Activated naive CD8-positive, alpha-beta T cell treated with anti-CD3 and anti-CD28 coated beads, Interleukin-2, amount 10 ng/mL, durations not matched to agents 7 days and 5 days (primary cell): ENCODE results near the gene TRIM2. TPM values are rescaled to one million over a fixed set of nuclear protein-coding genes. Genes with fewer than 3 reads are reported as not detected.

Experiments
- ATAC-seq: fragments of 150-1000 bp; cut with Tn5 transposase; one replicate; pipeline ENCODE4 v1.10.0; 2021; ENCODE audit warnings: low read depth, moderate library complexity
- POLR2A ChIA-PET: fragments of 350-600 bp; sonication (Branson Sonifier 250); formaldehyde crosslinking; loops from one replicate; lab custom pipeline; 2021; ENCODE audit warnings: antibody characterized with exemption; lab: Charles Lee
- DNase-seq: peaks from one replicate; pipeline ENCODE4 v3.0.0; 2021
- H3K27ac Mint-ChIP-seq: one replicate; pipeline ENCODE4 v1.8.0; 2022; ENCODE audit warnings: mild to moderate bottlenecking, mixed read lengths
- H3K27me3 Mint-ChIP-seq: one replicate; pipeline ENCODE4 v1.8.0; 2022; ENCODE audit warnings: mild to moderate bottlenecking, moderate library complexity, mixed read lengths
- H3K36me3 Mint-ChIP-seq: one replicate; pipeline ENCODE4 v1.8.0; 2021; ENCODE audit warnings: mild to moderate bottlenecking, mixed read lengths
- H3K4me1 Mint-ChIP-seq: one replicate; pipeline ENCODE4 v1.8.0; 2021; ENCODE audit warnings: mixed read lengths
- H3K4me3 Mint-ChIP-seq: one replicate; pipeline ENCODE4 v1.8.0; 2022; ENCODE audit warnings: mild to moderate bottlenecking, moderate library complexity, mixed read lengths
- H3K9me3 Mint-ChIP-seq: one replicate; pipeline ENCODE4 v1.8.0; 2021; ENCODE audit warnings: mixed read lengths
- total RNA-seq, 2 experiments: library from RNA; stranded (reverse); gene quantifications; one replicate each; pipeline ENCODE4 v1.2.3, GENCODE V29; 2021

The TRIM2 gene
- total RNA-seq, 2 experiments from 2014 or later: 0.62 to 0.75 TPM

DNA sequence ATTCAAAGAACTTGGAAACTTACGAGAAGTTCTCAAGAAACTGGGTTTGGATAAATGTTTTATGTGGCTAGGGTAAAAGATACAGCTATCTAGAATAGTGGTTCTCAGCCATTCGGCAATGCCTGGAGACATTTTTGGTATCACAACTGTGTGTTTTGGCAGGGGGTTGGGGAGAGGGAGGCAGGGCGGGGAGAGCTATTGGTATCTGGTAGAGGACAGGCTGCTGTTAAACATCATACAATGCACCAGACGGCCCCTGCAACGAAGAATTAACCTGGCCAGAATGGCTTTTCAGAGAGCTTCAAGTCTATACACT is 89.5 kb downstream of the TRIM2 start:
- ATAC-seq: no peak
- Mint-ChIP-seq H3K27ac (no peak overlapping the region), H3K27me3 (peaks cover 8% of the 10 kb centered on the region), H3K9me3 (no peaks in the 10 kb centered on the region), H3K4me1 (no peaks in the 10 kb centered on the region), H3K36me3 (peaks cover 1% of the 10 kb centered on the region), H3K4me3 (no peak overlapping the region)
- no peak for DNase-seq
- POLR2A ChIA-PET: no interaction called here

DNA sequence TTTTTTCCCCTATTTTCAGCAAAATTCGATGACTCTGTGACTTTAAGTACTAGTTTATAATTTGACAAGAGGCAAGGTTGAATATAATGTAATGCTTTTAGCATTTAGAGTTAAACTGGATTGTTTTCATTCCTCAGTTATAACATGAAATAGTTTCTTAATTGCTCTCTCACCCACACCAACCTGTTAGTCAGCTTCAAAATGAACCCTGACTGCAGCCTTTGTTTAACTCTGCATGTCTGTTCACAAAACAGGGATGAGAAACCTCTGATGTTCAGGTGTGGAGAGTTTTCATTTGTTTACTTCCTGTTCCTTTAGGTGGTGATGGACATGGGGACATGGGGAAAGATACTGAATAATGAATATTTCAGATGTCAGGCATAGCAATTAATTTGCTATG is 90.4 kb downstream of the TRIM2 start:
- peaks cover 4% of the 10 kb centered on the region for H3K9me3 Mint-ChIP-seq
- POLR2A ChIA-PET: no interaction called here
- H3K4me1 Mint-ChIP-seq: no peaks in the 10 kb centered on the region
- no peak overlapping the region for H3K4me3 Mint-ChIP-seq
- DNase-seq (no peak), ATAC-seq (no peak)
- H3K27ac Mint-ChIP-seq: no peak overlapping the region
- H3K27me3 Mint-ChIP-seq: peaks cover 8% of the 10 kb centered on the region
- peaks cover 4% of the 10 kb centered on the region for H3K36me3 Mint-ChIP-seq

DNA sequence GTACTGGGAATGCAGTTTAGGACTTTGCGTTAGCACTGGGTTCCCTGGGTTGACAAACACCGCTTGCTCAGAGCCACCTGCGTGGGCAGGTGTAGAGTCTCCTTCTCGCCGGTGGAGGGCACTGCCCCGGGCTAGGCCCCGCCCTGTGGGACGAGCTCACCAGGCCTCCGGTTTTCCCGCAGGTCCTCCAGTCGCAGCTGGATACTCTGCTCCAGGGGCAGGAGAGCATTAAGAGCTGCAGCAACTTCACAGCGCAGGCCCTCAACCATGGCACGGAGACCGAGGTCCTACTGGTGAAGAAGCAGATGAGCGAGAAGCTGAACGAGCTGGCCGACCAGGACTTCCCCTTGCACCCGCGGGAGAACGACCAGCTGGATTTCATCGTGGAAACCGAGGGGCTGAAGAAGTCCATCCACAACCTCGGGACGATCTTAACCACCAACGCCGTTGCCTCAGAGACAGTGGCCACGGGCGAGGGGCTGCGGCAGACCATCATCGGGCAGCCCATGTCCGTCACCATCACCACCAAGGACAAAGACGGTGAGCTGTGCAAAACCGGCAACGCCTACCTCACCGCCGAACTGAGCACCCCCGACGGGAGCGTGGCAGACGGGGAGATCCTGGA is 91.0 kb downstream of the TRIM2 start:
- no peaks in the 10 kb centered on the region for H3K4me1 Mint-ChIP-seq
- no peak for DNase-seq
- no peak overlapping the region for H3K4me3 Mint-ChIP-seq
- H3K36me3 Mint-ChIP-seq: peaks cover 6% of the 10 kb centered on the region
- peaks cover 8% of the 10 kb centered on the region for H3K27me3 Mint-ChIP-seq
- POLR2A ChIA-PET: no interaction called here
- peaks cover 8% of the 10 kb centered on the region for H3K9me3 Mint-ChIP-seq
- ATAC-seq: no peak
- no peak overlapping the region for H3K27ac Mint-ChIP-seq

DNA sequence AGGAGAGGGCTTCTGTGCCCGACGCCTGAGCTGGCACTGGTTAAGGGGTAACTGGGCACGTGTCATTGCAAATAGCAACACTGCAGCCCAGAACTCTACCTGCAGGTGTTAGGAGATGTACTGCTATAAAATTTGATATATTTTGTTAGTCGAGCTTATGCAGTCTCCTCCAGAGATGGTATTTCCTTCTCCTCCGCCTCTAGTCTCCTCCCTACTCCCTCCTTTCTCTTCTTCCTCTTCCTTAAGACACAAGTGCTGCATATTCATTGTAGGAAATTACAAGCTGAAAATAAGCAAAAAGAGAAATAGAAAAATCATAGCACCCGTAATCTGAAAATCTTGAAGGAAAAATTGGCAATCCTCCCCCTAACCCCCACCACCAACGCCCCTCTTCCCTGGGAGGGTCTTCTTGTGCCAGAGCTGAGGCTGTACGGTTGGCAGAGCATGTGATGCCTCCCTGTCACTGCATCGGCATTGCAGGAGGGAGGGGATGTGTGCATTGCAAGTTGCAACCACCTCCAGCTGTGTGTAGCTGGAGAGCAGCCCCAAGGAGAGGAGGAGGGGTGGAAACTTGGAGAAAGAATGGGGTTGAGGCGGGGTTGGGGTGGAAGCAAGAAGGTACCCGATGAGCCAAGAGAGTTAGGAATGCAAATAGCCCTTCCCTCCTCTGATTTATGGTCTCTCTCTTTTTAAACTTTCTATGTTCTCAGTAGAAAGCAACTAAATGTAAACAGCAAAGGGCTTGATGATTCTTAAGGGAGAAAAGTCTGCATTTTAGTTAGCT is 92.0 kb downstream of the TRIM2 start:
- Mint-ChIP-seq H3K27me3 (peaks cover 6% of the 10 kb centered on the region), H3K4me3 (no peak overlapping the region), H3K36me3 (peaks cover 6% of the 10 kb centered on the region), H3K27ac (no peak overlapping the region), H3K9me3 (peaks cover 9% of the 10 kb centered on the region), H3K4me1 (no peaks in the 10 kb centered on the region)
- DNase-seq (no peak), ATAC-seq (no peak)
- POLR2A ChIA-PET: no interaction called here

DNA sequence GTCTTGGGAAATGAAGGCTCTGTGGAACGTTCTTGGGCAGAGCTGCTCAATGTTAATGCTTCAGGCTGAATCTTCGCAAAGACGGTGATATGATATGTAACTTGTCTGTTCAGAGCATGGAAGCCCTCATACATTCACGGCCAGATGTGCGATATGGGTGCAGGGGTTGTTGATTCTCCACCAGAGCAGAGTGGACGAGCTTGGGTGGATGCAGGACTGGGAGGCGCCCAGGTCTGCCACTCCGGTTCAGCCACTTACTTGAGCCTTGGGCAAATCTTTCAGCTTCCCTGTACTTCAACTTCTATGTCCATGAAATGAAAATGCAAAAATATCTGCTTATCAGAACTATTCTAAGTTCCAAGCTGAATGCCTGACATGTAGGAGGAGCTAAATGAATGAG is 92.9 kb downstream of the TRIM2 start:
- Mint-ChIP-seq H3K27ac (no peak overlapping the region), H3K27me3 (peaks cover 6% of the 10 kb centered on the region), H3K9me3 (peaks cover 12% of the 10 kb centered on the region), H3K4me1 (no peaks in the 10 kb centered on the region), H3K36me3 (peaks cover 6% of the 10 kb centered on the region), H3K4me3 (no peak overlapping the region)
- POLR2A ChIA-PET: no interaction called here
- DNase-seq: no peak
- no peak for ATAC-seq

DNA sequence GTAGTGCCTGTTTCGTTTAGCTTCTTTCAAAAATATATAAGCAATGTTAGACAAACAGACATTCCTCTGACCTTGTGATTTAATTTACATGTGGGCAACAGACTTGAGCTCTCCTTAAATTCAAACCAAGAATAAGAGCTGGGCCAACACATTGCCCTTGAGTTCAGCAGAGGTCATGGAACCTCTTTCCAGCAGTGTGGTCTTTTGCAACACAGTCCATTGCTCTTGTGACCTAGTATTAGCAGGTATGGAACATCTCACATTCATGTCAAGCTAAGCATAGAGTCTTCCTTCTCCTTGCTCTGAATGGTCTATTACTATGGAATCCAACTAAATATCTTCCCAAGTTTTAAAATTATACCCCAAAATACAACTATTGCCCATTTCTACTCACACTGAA is 106.5 kb downstream of the TRIM2 start:
- Mint-ChIP-seq H3K27me3 (peaks cover 3% of the 10 kb centered on the region), H3K9me3 (peaks cover 4% of the 10 kb centered on the region), H3K4me1 (no peaks in the 10 kb centered on the region), H3K36me3 (no peaks in the 10 kb centered on the region), H3K4me3 (no peak overlapping the region), H3K27ac (no peak overlapping the region)
- DNase-seq: no peak
- ATAC-seq: no peak
- POLR2A ChIA-PET: no interaction called here

DNA sequence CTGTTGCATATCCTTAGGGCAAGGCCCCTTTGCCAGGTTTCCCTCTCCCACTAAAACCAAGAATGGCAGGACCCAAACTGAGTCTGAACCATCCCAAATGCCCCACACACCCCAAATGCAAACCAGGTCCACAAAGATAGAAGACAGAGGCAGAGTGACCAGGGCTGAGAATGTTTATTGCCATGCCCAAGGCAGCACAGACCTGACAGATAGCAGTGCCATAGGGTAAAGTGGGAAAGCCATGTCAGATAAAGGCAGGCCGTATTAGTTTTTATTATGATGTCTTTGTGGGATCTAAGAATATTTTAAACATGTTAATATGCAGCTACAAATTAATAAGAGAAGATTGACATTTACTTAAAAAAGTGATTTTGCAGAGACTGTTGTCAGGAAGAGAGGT is 110.7 kb downstream of the TRIM2 start:
- Mint-ChIP-seq H3K4me1 (no peaks in the 10 kb centered on the region), H3K36me3 (no peaks in the 10 kb centered on the region), H3K27ac (no peak overlapping the region), H3K4me3 (no peak overlapping the region), H3K9me3 (peaks cover 3% of the 10 kb centered on the region), H3K27me3 (peaks cover 6% of the 10 kb centered on the region)
- ATAC-seq (no peak), DNase-seq (no peak)
- POLR2A ChIA-PET: no interaction called here

DNA sequence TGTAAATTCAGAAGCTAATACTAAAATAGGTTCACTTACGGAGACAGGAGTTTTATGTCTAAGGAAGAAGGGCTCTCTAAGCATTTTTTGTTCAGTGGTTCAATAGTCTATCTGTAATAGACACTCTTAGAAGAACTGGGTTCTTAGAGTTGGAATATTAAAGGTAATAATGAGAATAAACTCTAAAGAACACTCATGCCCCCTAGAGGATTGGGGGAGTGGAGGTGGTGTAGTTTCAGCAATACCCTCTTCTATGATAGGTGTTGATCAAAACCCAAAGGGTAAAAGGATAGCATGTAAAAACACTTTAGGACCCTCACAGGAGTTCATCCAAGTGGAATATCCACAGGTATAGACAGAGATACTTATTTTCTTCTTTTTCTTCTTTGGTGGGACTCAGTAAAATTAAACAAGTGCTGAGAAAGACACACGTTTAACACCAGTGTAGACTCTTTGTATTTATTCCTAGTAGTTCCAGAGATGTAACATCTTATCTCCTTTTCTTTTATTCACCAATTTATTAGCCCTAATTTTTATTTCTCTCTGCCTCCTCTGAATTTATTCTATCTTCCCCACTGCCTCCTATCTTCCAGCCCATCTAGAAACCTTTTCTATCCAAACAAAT is 114.6 kb downstream of the TRIM2 start:
- ATAC-seq (no peak), DNase-seq (no peak)
- Mint-ChIP-seq H3K9me3 (no peaks in the 10 kb centered on the region), H3K27ac (no peak overlapping the region), H3K27me3 (peaks cover 15% of the 10 kb centered on the region), H3K36me3 (no peaks in the 10 kb centered on the region), H3K4me1 (no peaks in the 10 kb centered on the region), H3K4me3 (no peak overlapping the region)
- POLR2A ChIA-PET: no interaction called here

DNA sequence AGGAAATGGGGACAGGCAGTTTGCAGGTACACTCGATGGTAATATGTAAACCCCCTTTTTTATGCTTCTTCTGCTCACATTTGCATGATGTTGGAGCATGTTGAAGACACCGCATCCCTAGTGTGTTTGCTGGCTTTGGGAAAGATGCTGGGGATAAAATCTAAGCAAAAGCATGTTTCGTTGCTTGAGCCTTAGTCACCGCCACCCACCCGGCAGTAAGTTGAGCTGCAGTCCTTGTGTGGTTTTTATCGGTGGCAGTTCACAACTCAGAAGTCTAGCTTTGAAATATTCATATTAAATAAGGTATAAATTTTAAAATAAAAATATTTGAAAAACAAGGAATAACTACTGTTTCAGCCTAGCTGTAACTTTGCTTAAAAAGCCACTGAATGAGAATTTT is 118.5 kb downstream of the TRIM2 start:
- POLR2A ChIA-PET: no interaction called here
- no peaks in the 10 kb centered on the region for H3K4me1 Mint-ChIP-seq
- ATAC-seq: no peak
- no peak overlapping the region for H3K27ac Mint-ChIP-seq
- no peaks in the 10 kb centered on the region for H3K36me3 Mint-ChIP-seq
- no peak overlapping the region for H3K4me3 Mint-ChIP-seq
- H3K9me3 Mint-ChIP-seq: no peaks in the 10 kb centered on the region
- no peak for DNase-seq
- peaks cover 24% of the 10 kb centered on the region for H3K27me3 Mint-ChIP-seq

DNA sequence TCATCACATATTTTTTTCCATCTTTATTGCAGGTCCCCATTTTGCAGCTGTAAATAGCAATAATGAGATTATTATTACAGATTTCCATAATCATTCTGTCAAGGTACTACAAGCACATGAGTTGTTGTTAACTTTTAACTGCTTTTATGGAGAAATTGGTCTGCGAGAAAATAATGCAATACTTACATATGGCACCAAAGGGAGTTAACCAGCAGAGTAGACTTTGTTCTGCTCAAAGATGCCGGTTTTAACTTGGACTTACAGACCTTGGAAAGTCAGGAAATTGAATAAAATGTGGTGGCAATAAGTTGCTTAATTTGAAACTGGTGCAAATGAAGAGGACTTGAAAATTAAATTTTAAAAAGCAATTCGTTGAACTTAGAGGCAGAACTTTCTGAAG is 119.8 kb downstream of the TRIM2 start:
- Mint-ChIP-seq H3K4me3 (no peak overlapping the region), H3K27ac (no peak overlapping the region), H3K36me3 (no peaks in the 10 kb centered on the region), H3K27me3 (peaks cover 23% of the 10 kb centered on the region), H3K4me1 (no peaks in the 10 kb centered on the region), H3K9me3 (no peaks in the 10 kb centered on the region)
- no peak for DNase-seq
- POLR2A ChIA-PET: no interaction called here
- ATAC-seq: no peak

DNA sequence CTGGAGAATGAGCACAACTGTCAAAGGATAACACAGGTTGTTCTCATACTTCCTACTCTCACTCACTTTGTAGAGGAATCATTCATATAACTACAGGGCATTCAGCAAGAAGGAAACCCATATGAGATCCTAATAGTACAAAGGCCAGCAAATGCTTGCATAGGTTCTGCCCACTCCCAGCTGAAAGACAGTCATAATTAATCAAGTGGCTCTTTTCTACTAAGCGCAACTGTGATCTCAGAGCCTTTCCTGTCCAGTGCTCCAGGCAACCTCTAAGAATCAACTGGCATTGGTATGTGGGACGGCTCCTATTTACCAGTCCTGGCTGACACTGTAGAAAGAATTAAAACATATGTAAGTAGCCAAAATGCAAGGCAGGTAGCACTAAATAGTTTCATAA is 121.3 kb downstream of the TRIM2 start:
- H3K27me3 Mint-ChIP-seq: peaks cover 20% of the 10 kb centered on the region
- DNase-seq: no peak
- no peaks in the 10 kb centered on the region for H3K4me1 Mint-ChIP-seq
- H3K9me3 Mint-ChIP-seq: no peaks in the 10 kb centered on the region
- ATAC-seq: no peak
- H3K27ac Mint-ChIP-seq: no peak overlapping the region
- POLR2A ChIA-PET: no interaction called here
- H3K36me3 Mint-ChIP-seq: no peaks in the 10 kb centered on the region
- H3K4me3 Mint-ChIP-seq: no peak overlapping the region

DNA sequence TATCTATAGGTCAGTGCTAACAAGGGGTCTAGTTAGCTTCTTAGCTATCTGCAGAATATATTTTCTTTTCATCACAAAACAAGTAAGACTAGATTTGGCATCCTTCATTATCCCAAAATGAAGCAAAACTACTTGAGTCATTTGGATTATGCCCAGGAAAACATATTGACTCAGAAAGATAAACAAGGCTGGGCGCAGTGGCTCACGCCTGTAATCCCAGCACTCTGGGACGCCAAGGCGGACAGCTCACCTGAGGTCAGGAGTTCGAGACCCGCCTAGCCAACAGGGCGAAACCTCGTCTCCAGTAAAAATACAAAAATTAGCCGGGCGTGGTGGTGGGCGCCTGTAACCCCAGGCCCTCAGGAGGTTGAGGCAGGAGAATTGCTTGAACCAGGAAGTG is 122.3 kb downstream of the TRIM2 start:
- ATAC-seq (no peak), DNase-seq (no peak)
- Mint-ChIP-seq H3K27me3 (peaks cover 21% of the 10 kb centered on the region), H3K4me3 (no peak overlapping the region), H3K27ac (no peak overlapping the region), H3K9me3 (no peaks in the 10 kb centered on the region), H3K36me3 (no peaks in the 10 kb centered on the region), H3K4me1 (no peaks in the 10 kb centered on the region)
- POLR2A ChIA-PET: no interaction called here

DNA sequence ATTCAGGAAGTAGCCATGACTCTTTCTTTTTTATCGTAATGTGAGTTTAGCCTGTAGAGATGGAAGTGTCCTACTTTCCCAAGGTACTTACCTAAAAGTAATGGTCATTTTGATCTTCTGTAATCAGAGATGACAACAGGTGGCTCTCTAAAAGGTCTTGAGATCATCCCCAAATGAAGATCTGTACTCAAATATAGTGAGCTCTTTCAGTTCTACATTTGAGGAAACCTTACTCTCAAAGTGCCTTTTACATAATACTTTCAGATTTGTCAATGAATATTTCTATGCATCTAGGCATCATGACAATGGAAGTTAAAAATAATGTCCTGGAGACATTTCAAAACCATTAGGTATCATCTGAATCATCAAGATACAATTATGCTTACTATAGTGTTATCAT is 123.0 kb downstream of the TRIM2 start:
- POLR2A ChIA-PET: no interaction called here
- Mint-ChIP-seq H3K27ac (no peak overlapping the region), H3K9me3 (no peaks in the 10 kb centered on the region), H3K4me1 (no peaks in the 10 kb centered on the region), H3K36me3 (no peaks in the 10 kb centered on the region), H3K4me3 (no peak overlapping the region), H3K27me3 (peaks cover 19% of the 10 kb centered on the region)
- DNase-seq: no peak
- ATAC-seq: no peak

DNA sequence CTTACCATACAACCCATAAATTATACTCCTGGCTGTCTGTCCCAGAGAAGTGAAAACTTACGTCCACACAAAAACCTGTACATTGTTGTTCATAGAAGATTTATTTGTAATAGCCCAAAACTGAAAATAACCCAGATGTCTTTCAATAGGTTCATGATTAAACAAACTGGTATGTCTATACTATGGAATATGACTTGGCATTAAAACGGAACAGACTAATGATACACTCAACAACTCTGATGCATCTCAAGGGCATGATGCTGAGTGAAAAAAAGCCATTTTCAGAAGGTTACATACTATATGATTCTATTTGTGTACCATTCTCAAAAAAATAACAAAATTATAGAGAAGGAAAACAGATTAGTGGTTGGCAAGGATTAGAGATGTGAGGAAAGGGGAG is 128.7 kb downstream of the TRIM2 start:
- Mint-ChIP-seq H3K4me3 (no peak overlapping the region), H3K27me3 (peaks cover 13% of the 10 kb centered on the region), H3K36me3 (no peaks in the 10 kb centered on the region), H3K27ac (no peak overlapping the region), H3K9me3 (no peaks in the 10 kb centered on the region), H3K4me1 (peaks cover 4% of the 10 kb centered on the region)
- POLR2A ChIA-PET: no interaction called here
- ATAC-seq (no peak), DNase-seq (no peak)
